Omental fat pad (tissue), 4 donors: ENCODE data around the gene TMEM178A. TPM values are rescaled to one million over a fixed set of nuclear protein-coding genes. Genes with fewer than 3 reads are reported as not detected.

Source experiments
- ATAC-seq: fragments of 150-250 bp; one replicate; pipeline ENCODE4 v1.9.1; 2016; ENCODE audit warnings: mild to moderate bottlenecking, moderate library complexity; ENCODE audit not compliant: low FRiP score
- DNase-seq: peaks from one replicate; pipeline ENCODE4 v3.0.0-alpha.2; 2019; ENCODE audit warnings: low spot score
- total RNA-seq, 4 donors: library from RNA; depleted of rRNA; stranded (reverse); fragments of >200 nt; gene quantifications; one replicate each; pipeline ENCODE4 v1.1.0, GENCODE V29; 2016
- TF ChIP-seq, protein P1 (sequence below), 3 donors: fragments of 450-650 bp; IDR thresholded peaks; one replicate each; pipeline ENCODE4 v1.5.1; 2016 to 2017; ENCODE audit warnings: antibody characterized with exemption in 3 of 3, mild to moderate bottlenecking in 3 of 3, moderate library complexity in 2 of 3

Gene TMEM178A
- 1 to 10 TPM; 1.6 to 2.0 (median 1.8) TPM for total RNA-seq

DNA sequence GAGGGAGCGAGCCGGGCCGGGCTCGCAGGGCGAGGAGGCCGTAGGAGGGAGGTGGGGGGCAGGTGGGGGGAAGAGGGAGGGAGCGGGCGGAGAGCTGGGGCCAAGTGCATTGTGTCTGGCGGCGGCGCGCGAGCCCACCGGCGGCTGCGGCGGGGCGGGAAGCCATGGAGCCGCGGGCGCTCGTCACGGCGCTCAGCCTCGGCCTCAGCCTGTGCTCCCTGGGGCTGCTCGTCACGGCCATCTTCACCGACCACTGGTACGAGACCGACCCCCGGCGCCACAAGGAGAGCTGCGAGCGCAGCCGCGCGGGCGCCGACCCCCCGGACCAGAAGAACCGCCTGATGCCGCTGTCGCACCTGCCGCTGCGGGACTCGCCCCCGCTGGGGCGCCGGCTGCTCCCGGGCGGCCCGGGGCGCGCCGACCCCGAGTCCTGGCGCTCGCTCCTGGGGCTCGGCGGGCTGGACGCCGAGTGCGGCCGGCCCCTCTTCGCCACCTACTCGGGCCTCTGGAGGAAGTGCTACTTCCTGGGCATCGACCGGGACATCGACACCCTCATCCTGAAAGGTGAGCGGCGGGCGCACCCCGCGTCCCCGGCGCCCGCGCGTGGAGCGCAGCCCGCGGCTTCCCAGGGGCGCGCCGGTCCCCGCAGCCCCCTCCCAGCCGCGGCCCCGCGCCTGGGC is at the start of gene TMEM178A:
TSS of gene TMEM178A (plus strand) at position 107 of the 680 bp plus-strand sequence. CDS start at position 165, 58 bp downstream.
- TF ChIP-seq, protein P1, sequence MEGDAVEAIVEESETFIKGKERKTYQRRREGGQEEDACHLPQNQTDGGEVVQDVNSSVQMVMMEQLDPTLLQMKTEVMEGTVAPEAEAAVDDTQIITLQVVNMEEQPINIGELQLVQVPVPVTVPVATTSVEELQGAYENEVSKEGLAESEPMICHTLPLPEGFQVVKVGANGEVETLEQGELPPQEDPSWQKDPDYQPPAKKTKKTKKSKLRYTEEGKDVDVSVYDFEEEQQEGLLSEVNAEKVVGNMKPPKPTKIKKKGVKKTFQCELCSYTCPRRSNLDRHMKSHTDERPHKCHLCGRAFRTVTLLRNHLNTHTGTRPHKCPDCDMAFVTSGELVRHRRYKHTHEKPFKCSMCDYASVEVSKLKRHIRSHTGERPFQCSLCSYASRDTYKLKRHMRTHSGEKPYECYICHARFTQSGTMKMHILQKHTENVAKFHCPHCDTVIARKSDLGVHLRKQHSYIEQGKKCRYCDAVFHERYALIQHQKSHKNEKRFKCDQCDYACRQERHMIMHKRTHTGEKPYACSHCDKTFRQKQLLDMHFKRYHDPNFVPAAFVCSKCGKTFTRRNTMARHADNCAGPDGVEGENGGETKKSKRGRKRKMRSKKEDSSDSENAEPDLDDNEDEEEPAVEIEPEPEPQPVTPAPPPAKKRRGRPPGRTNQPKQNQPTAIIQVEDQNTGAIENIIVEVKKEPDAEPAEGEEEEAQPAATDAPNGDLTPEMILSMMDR (IDR thresholded peaks at IDR 0.05) = no peak
- DNase-seq (no peak), ATAC-seq (peak; percentile 37)

DNA sequence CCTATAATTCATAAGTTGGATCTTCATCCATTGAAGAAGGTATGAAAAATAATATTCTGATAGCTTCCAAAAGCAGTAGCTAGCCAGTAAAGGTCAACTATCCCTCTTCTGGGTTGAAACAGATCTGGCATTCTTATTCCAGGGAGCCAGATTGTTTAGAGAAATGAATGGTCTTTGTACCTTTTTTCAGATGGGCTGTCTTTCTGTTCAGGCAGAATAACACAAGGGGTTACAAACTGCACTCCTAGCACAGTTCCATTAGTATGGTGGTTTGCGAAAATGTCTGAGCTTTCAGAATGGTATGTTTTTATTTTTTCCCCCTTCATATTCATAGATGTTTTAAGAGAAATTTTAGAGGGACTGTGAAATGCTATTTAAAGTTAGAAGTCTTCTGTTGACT is 47.5 kb upstream of the TMEM178A start:
- ATAC-seq (no peak), DNase-seq (no peak)
- TF ChIP-seq, protein P1 (IDR thresholded peaks at IDR 0.05) = no peak

DNA sequence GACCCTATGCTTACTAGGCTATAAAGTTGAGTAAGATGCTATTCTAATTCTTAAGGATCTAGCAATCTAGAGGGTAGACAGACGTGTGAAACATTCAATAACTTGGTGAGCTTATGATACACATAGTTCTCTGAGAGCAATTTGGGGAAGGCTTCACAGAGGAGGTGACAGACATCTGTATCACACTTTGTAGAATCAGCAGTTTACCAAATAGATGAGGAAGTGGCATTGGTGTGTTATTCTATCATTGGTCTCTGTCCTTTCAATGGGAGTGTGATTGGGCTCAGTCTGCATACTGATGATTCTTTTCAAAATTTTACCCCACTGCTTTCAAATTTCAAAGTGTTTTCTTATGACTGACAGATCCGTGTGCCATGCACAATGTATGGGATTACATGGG is 47.0 kb upstream of the TMEM178A start:
- ATAC-seq (no peak), DNase-seq (no peak)
- TF ChIP-seq, protein P1 (IDR thresholded peaks at IDR 0.05) = no peak

DNA sequence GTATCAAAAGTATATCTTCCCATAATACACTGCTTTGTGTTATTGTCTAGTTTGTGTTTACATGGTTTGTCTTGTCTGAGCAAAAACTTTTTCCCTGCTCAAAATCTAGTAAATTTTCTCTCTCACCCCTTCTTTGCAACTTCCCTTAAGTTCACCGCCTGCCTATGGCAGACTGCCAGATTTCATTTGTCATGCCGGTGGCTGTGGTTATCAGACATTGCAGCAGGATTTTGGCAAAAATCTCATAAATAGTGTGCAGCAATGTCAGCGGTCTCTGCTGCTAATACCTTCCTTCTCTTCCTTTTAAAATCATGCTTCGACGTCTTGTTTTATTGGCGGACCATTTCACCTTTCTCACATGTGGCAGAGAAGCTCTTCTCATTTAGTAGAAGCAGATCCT is 45.6 kb upstream of the TMEM178A start:
- TF ChIP-seq, protein P1 (IDR thresholded peaks at IDR 0.05) = no peak
- DNase-seq (peak; percentile 41), ATAC-seq (peak; percentile 48)

DNA sequence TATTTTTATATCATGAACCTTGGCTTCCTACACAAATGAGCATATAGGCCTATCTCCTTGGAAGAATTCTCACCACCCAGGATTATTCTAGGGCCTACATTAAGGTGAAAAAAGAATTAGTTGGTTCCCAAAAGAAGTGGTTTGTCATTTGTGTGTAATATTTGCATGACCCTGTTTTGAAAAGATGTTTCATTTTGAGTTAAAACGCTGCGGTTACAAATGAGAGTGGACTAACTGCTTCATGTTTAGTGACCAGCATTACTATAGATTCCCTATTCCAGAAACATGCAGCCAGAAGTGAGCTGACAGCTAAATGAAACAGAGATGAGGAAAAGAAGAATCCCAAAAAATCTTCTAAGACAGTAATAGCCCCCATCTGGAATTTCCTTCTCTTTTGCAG is 44.1 kb upstream of the TMEM178A start:
- TF ChIP-seq, protein P1 (IDR thresholded peaks at IDR 0.05) = no peak
- no peak for ATAC-seq
- no peak for DNase-seq

DNA sequence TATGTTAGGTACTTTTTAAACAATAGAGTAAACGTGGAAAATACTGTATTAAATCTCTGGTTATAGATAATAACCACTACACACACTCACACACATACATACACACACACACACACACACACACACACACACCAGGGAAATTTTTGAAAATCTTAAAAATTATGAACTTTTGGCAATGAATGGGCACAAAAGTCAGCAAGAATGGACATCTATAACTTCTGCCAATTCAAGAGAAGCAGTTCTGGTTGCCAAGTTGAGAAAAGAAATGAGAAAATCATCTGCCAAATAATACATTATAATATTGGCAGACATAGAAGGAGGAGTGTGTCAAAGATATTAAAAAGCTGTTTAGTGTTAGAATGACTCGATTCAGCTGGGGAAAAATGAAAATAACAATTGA is 42.9 kb upstream of the TMEM178A start:
- TF ChIP-seq, protein P1 (IDR thresholded peaks at IDR 0.05) = no peak
- ATAC-seq = no peak
- DNase-seq = no peak

DNA sequence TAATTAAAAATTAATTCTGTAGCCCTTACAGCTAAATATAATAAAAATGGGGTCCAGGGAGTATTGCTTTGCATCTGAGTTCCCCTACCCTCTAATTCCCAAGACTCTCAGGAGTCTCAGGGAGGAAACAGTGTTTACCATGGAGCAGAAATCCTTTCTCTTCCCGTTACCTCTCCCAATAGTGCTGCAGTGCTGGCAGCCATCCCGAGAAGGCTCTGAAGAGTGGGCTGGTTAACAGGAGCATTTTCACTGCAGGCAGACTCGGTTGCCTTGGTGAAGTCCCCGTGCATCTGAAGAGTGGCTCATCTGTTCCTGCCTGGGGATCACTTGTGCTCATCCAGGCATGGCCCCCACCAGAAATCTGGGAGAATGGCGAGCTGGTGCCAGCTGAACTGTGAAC is 41.8 kb upstream of the TMEM178A start:
- TF ChIP-seq, protein P1 (IDR thresholded peaks at IDR 0.05) = no peak
- no peak for DNase-seq
- no peak for ATAC-seq
